ENCODE measurements around the gene GSTM3.

The GSTM3 gene

GRCh38 chr1:109740615-109741373 is at the start of gene GSTM3:
TSS of gene GSTM3 (minus strand) at chr1:109741038. CDS start at chr1:109740287, 751 bp downstream.
- Histone ChIP-seq H2AFZ (ENCODE audit: low read depth, low read length, severe bottlenecking) (no peak within 1 kb of the TSS), H3K9ac (ENCODE audit: low read length) (no peak within 1 kb of the TSS)

GRCh38 chr1:109790329-109790728 is 49.5 kb upstream of the GSTM3 start:
- Histone ChIP-seq H3K4me3 (ENCODE audit: insufficient read depth, low read length, poor library complexity, severe bottlenecking) (no peak overlapping the region), H3K9me2 (replicated peaks; ENCODE audit: insufficient read depth, low read length) (no peaks in the 10 kb centered on the region), H3K36me3 (ENCODE audit: low read length) (no peaks in the 10 kb centered on the region), H2AFZ (ENCODE audit: low read depth, low read length, severe bottlenecking) (no peak overlapping the region), H3F3A (ENCODE audit: insufficient read depth) (no peaks in the 10 kb centered on the region), H3K9me3 (ENCODE audit: insufficient read depth, low read length) (no peaks in the 10 kb centered on the region), H4K20me1 (ENCODE audit: low read depth, low read length) (no peaks in the 10 kb centered on the region), H3K79me2 (ENCODE audit: insufficient read depth, low read length) (no peaks in the 10 kb centered on the region), H3K27me3 (ENCODE audit: low read length) (no peaks in the 10 kb centered on the region), H3K4me2 (ENCODE audit: low read depth, low read length, poor library complexity, severe bottlenecking) (no peak overlapping the region), H3K9ac (ENCODE audit: low read length) (no peak overlapping the region), H3K27ac (ENCODE audit: low read depth, low read length) (no peak overlapping the region)
- TF ChIP-seq EZH2phosphoT487 (conservative IDR thresholded peaks at IDR 0.05; ENCODE audit: low read length), result no peak
- no peak for TF ChIP-seq CTCF (IDR thresholded peaks at IDR 0.05; ENCODE audit: insufficient read depth, low read length, poor library complexity, severe bottlenecking)

More at GRCh38 chr1:109740615-109741373, at the start of gene GSTM3:
- H3K9me2 ChIP-seq (replicated peaks; ENCODE audit: insufficient read depth, low read length), result no peaks in the 10 kb centered on the region
- H3K36me3 ChIP-seq (ENCODE audit: low read length), result no peaks in the 10 kb centered on the region
- H3F3A ChIP-seq (ENCODE audit: insufficient read depth), result no peaks in the 10 kb centered on the region
- H4K20me1 ChIP-seq (ENCODE audit: low read depth, low read length), result no peaks in the 10 kb centered on the region
- TF ChIP-seq CTCF (IDR thresholded peaks at IDR 0.05; ENCODE audit: insufficient read depth, low read length, poor library complexity, severe bottlenecking) (no peak), EZH2phosphoT487 (conservative IDR thresholded peaks at IDR 0.05; ENCODE audit: low read length) (no peak)
- H3K9me3 ChIP-seq (ENCODE audit: insufficient read depth, low read length), result no peaks in the 10 kb centered on the region
- no peak within 1 kb of the TSS for H3K4me2 ChIP-seq (ENCODE audit: low read depth, low read length, poor library complexity, severe bottlenecking)
- H3K4me3 ChIP-seq (ENCODE audit: insufficient read depth, low read length, poor library complexity, severe bottlenecking), result no peak within 1 kb of the TSS
- no peaks in the 10 kb centered on the region for H3K79me2 ChIP-seq (ENCODE audit: insufficient read depth, low read length)
- H3K27me3 ChIP-seq (ENCODE audit: low read length), result no peaks in the 10 kb centered on the region
- no peak within 1 kb of the TSS for H3K27ac ChIP-seq (ENCODE audit: low read depth, low read length)

GRCh38 chr1:109789551-109790180 is 48.8 kb upstream of the GSTM3 start:
- no peaks in the 10 kb centered on the region for H3K36me3 ChIP-seq (ENCODE audit: low read length)
- H3K9me3 ChIP-seq (ENCODE audit: insufficient read depth, low read length), result no peaks in the 10 kb centered on the region
- no peak overlapping the region for H2AFZ ChIP-seq (ENCODE audit: low read depth, low read length, severe bottlenecking)

More at GRCh38 chr1:109789551-109790180, 48.8 kb upstream of the GSTM3 start:
- TF ChIP-seq EZH2phosphoT487 (conservative IDR thresholded peaks at IDR 0.05; ENCODE audit: low read length) (no peak), CTCF (IDR thresholded peaks at IDR 0.05; ENCODE audit: insufficient read depth, low read length, poor library complexity, severe bottlenecking) (no peak)
- Histone ChIP-seq H3K4me2 (ENCODE audit: low read depth, low read length, poor library complexity, severe bottlenecking) (no peak overlapping the region), H3K9me2 (replicated peaks; ENCODE audit: insufficient read depth, low read length) (no peaks in the 10 kb centered on the region), H3K4me3 (ENCODE audit: insufficient read depth, low read length, poor library complexity, severe bottlenecking) (no peak overlapping the region), H4K20me1 (ENCODE audit: low read depth, low read length) (no peaks in the 10 kb centered on the region), H3K27ac (ENCODE audit: low read depth, low read length) (no peak overlapping the region), H3K27me3 (ENCODE audit: low read length) (no peaks in the 10 kb centered on the region), H3K79me2 (ENCODE audit: insufficient read depth, low read length) (no peaks in the 10 kb centered on the region), H3K9ac (ENCODE audit: low read length) (no peak overlapping the region), H3F3A (ENCODE audit: insufficient read depth) (no peaks in the 10 kb centered on the region)

Measured in SU-DHL-6 (cell line).